H1 (cell line): Measurements from ENCODE around the gene FAM53B. TPM values are rescaled to one million over a fixed set of nuclear protein-coding genes. Genes with fewer than 3 reads are reported as not detected.

Experiments used
- CTCF ChIA-PET: fragments of 300-600 bp; sonication (Branson Sonifier 250); formaldehyde crosslinking; loops from one replicate; lab custom pipeline; 2021; ENCODE audit not compliant: partially characterized antibody; lab: Charles Lee
- POLR2A ChIA-PET: fragments of 300-600 bp; sonication (Branson Sonifier 250); formaldehyde crosslinking; loops from one replicate; lab custom pipeline; 2021; ENCODE audit warnings: inconsistent platforms; ENCODE audit not compliant: partially characterized antibody; lab: Charles Lee
- DNase-seq, 2 experiments: peaks; one replicate each; pipeline versions ENCODE4 v3.0.0 to v3.0.0-alpha.2; 2010 to 2022; ENCODE audit warnings: low spot score in 2 of 2, low read depth in 1 of 2, mixed read lengths in 1 of 2
- FAIRE-seq: peaks from 2 replicates; lab custom pipeline; 2011; peaks lifted over from hg19 to GRCh38; lab: Jason Lieb, UNC
- H2AFZ ChIP-seq: 2 replicates; pipeline ENCODE4 v1.8.1; 2012; ENCODE audit warnings: low read length, inconsistent platforms
- H2AK5ac ChIP-seq: 2 replicates; pipeline ENCODE4 v1.6.1; 2013; ENCODE audit warnings: low read depth, low read length
- H2BK120ac ChIP-seq: replicated peaks from 2 replicates; pipeline ENCODE3; 2013; ENCODE audit warnings: low read depth, low read length, inconsistent platforms
- H2BK12ac ChIP-seq: 2 replicates; pipeline ENCODE4 v1.6.1; 2013; ENCODE audit warnings: low read depth, low read length
- H2BK15ac ChIP-seq: 2 replicates; pipeline ENCODE4 v1.6.1; 2013; ENCODE audit warnings: low read length
- H2BK20ac ChIP-seq: 2 replicates; pipeline ENCODE4 v1.6.1; 2013; ENCODE audit warnings: low read length
- H2BK5ac ChIP-seq: 2 replicates; pipeline ENCODE4 v1.6.1; 2013; ENCODE audit warnings: low read depth, low read length
- H3K14ac ChIP-seq: 2 replicates; pipeline ENCODE4 v1.6.1; 2013; ENCODE audit warnings: inconsistent platforms; ENCODE audit not compliant: insufficient read length
- H3K18ac ChIP-seq: 2 replicates; pipeline ENCODE4 v1.6.1; 2013; ENCODE audit warnings: low read length; ENCODE audit errors: extremely low read depth
- H3K23ac ChIP-seq: 2 replicates; pipeline ENCODE4 v1.6.1; 2013; ENCODE audit warnings: inconsistent platforms; ENCODE audit not compliant: insufficient read length
- H3K23me2 ChIP-seq: 2 replicates; pipeline ENCODE4 v1.6.1; 2013; ENCODE audit warnings: low read depth, low read length
- H3K27ac ChIP-seq: 2 replicates; pipeline ENCODE4 v1.6.1; 2011; ENCODE audit warnings: low read depth, low read length, inconsistent platforms
- H3K27me3 ChIP-seq, 4 experiments: replicated peaks in 1 of 4; 1 replicate in 1 of 4; 2 replicates in 3 of 4; pipeline versions ENCODE4 v1.6.1 to v1.8.1; 2011 to 2013; ENCODE audit warnings: low read length in 3 of 4, mild to moderate bottlenecking in 3 of 4, inconsistent platforms in 2 of 4, mixed read lengths in 2 of 4, moderate library complexity in 1 of 4; ENCODE audit not compliant: control insufficient read depth in 3 of 4, insufficient read depth in 3 of 4; ENCODE audit errors: extremely low read depth in 1 of 4
- H3K36me3 ChIP-seq, 4 experiments: 2 replicates each; pipeline versions ENCODE4 v1.6.1 to v1.8.1; 2011 to 2013; ENCODE audit warnings: mild to moderate bottlenecking in 4 of 4, low read length in 3 of 4, moderate library complexity in 2 of 4, control low read depth in 1 of 4, inconsistent platforms in 1 of 4; ENCODE audit not compliant: insufficient read depth in 4 of 4, control insufficient read depth in 2 of 4
- H3K4ac ChIP-seq: replicated peaks from 2 replicates; pipeline ENCODE3; 2013; ENCODE audit warnings: low read length, low read depth, mixed read lengths, inconsistent platforms; ENCODE audit not compliant: insufficient read length
- H3K4me1 ChIP-seq, 4 experiments: replicated peaks in 1 of 4; 1 replicate in 1 of 4; 2 replicates in 3 of 4; pipeline versions ENCODE4 v1.6.1 to v1.8.1; 2011 to 2013; ENCODE audit warnings: low read length in 3 of 4, inconsistent platforms in 2 of 4, mixed read lengths in 1 of 4; ENCODE audit not compliant: insufficient read depth in 4 of 4, control insufficient read depth in 3 of 4
- H3K4me2 ChIP-seq, 2 experiments: 2 replicates each; pipeline versions ENCODE4 v1.6.1 to v1.8.1; 2011 to 2013; ENCODE audit warnings: low read depth in 2 of 2, low read length in 2 of 2, control low read depth in 1 of 2, inconsistent platforms in 1 of 2, mild to moderate bottlenecking in 1 of 2; ENCODE audit not compliant: insufficient read depth in 1 of 2
- H3K4me3 ChIP-seq, 4 experiments: fragments of 200-600, 300-600 bp in 1 of 4; sonication (generic), shearing (Covaris generic), sonication (Bioruptor Twin) in 1 of 4; 2 replicates each; pipeline versions ENCODE4 v1.5.1 to v1.8.1; 2011 to 2016; ENCODE audit warnings: low read length in 4 of 4, low read depth in 3 of 4, control low read depth in 2 of 4, inconsistent platforms in 2 of 4, mild to moderate bottlenecking in 2 of 4, mixed read lengths in 1 of 4, moderate library complexity in 1 of 4; ENCODE audit not compliant: insufficient read depth in 2 of 4; ENCODE audit errors: extremely low read depth in 1 of 4
- H3K56ac ChIP-seq: replicated peaks from 2 replicates; pipeline ENCODE3; 2013; ENCODE audit warnings: low read depth, mild to moderate bottlenecking, mixed read lengths, low read length, inconsistent platforms; ENCODE audit not compliant: insufficient read length
- H3K79me1 ChIP-seq: 2 replicates; pipeline ENCODE4 v1.6.1; 2013; ENCODE audit warnings: low read depth, low read length, control low read depth
- H3K79me2 ChIP-seq, 2 experiments: 2 replicates each; pipeline versions ENCODE4 v1.6.1 to v1.8.1; 2012 to 2013; ENCODE audit warnings: low read length in 2 of 2, mild to moderate bottlenecking in 2 of 2, inconsistent platforms in 1 of 2; ENCODE audit not compliant: insufficient read depth in 2 of 2, control insufficient read depth in 1 of 2
- H3K9ac ChIP-seq, 4 experiments: replicated peaks in 1 of 4; 1 replicate in 1 of 4; 2 replicates in 3 of 4; pipeline versions ENCODE4 v1.6.1 to v1.8.1; 2011 to 2013; ENCODE audit warnings: low read depth in 3 of 4, low read length in 3 of 4, control low read depth in 2 of 4, mild to moderate bottlenecking in 2 of 4, moderate library complexity in 2 of 4, inconsistent platforms in 1 of 4; ENCODE audit errors: extremely low read depth in 1 of 4
- H3K9me3 ChIP-seq, 2 experiments: 2 replicates each; pipeline versions ENCODE4 v1.6.1 to v1.8.1; 2012 to 2013; ENCODE audit warnings: mild to moderate bottlenecking in 2 of 2, moderate library complexity in 2 of 2, control low read depth in 1 of 2, inconsistent platforms in 1 of 2, low read depth in 1 of 2, low read length in 1 of 2, mixed read lengths in 1 of 2; ENCODE audit not compliant: insufficient read depth in 2 of 2
- H4K20me1 ChIP-seq, 2 experiments: replicated peaks in 1 of 2; 2 replicates each; pipeline versions ENCODE3 to v1.8.1; 2011 to 2013; ENCODE audit warnings: inconsistent platforms in 2 of 2, low read length in 2 of 2, mild to moderate bottlenecking in 1 of 2; ENCODE audit not compliant: insufficient read depth in 2 of 2, control insufficient read depth in 1 of 2
- H4K5ac ChIP-seq: 2 replicates; pipeline ENCODE4 v1.6.1; 2013; ENCODE audit warnings: low read length, low read depth, mixed read lengths, inconsistent platforms; ENCODE audit not compliant: insufficient read length
- H4K8ac ChIP-seq: 2 replicates; pipeline ENCODE4 v1.8.0; 2013; ENCODE audit warnings: mild to moderate bottlenecking, moderate library complexity, low read length, inconsistent platforms; ENCODE audit not compliant: insufficient read depth; ENCODE audit errors: extremely low read depth
- H4K91ac ChIP-seq: replicated peaks from 2 replicates; pipeline ENCODE3; 2013; ENCODE audit warnings: low read length, mixed read lengths, inconsistent platforms; ENCODE audit not compliant: insufficient read length
- ATF2 ChIP-seq: IDR thresholded peaks from 2 replicates; pipeline ENCODE4 v1.6.1; 2012; ENCODE audit warnings: low read length, inconsistent platforms
- BCL11A ChIP-seq, 2 experiments: IDR thresholded peaks; one replicate each; pipeline ENCODE4 v1.6.1; 2011; ENCODE audit warnings: low read depth in 2 of 2, low read length in 2 of 2, mild to moderate bottlenecking in 2 of 2
- CHD1 ChIP-seq: IDR thresholded peaks from 2 replicates; pipeline ENCODE4 v1.6.1; 2012; ENCODE audit warnings: low read depth, low read length, improper control_type of control experiment
- FOSL1 ChIP-seq: IDR thresholded peaks from 2 replicates; pipeline ENCODE4 v1.6.1; 2011; ENCODE audit warnings: mild to moderate bottlenecking, low read depth, low read length, moderate library complexity; ENCODE audit not compliant: insufficient read depth
- JUND ChIP-seq: IDR thresholded peaks from 2 replicates; pipeline ENCODE4 v1.6.1; 2011; ENCODE audit warnings: mild to moderate bottlenecking, improper control_type of control experiment, low read length
- KDM1A ChIP-seq: fragments of 200-600, 300-600 bp; sonication (generic); IDR thresholded peaks from 2 replicates; pipeline ENCODE4 v1.7.1; 2016; ENCODE audit warnings: mild to moderate bottlenecking, low read length, borderline replicate concordance
- NANOG ChIP-seq: IDR thresholded peaks from 2 replicates; pipeline ENCODE4 v1.6.1; 2011; ENCODE audit warnings: low read length, low read depth, mild to moderate bottlenecking, inconsistent platforms; ENCODE audit not compliant: insufficient read depth, poor library complexity, severe bottlenecking
- RNF2 ChIP-seq: fragments of 200-900, 300-1000 bp; sonication (generic); IDR thresholded peaks from 2 replicates; pipeline ENCODE4 v1.7.1; 2016; ENCODE audit warnings: borderline replicate concordance, low read depth, mild to moderate bottlenecking, antibody characterized with exemption, low read length; ENCODE audit not compliant: poor library complexity, severe bottlenecking; ENCODE audit errors: missing control alignments
- SIX5 ChIP-seq: IDR thresholded peaks from 2 replicates; pipeline ENCODE4 v1.6.1; 2011; ENCODE audit warnings: mild to moderate bottlenecking, low read depth, low read length
- SP1 ChIP-seq: IDR thresholded peaks from 2 replicates; pipeline ENCODE4 v1.6.1; 2011; ENCODE audit warnings: low read depth, low read length
- SRF ChIP-seq: IDR thresholded peaks from 2 replicates; pipeline ENCODE4 v1.6.1; 2011; ENCODE audit warnings: mild to moderate bottlenecking, low read depth, low read length, moderate library complexity
- WGBS, 2 experiments: shearing (Covaris generic) in 1 of 2; methylation state at CpG; one replicate each; pipeline versions ENCODE4 v1.1.6 to v1.1.7; 2013 to 2015; ENCODE audit warnings: low lambda C conversion rate in 2 of 2, mixed read lengths in 2 of 2, inconsistent platforms in 1 of 2, low coverage in 1 of 2, missing lambda C conversion rate in 1 of 2; ENCODE audit not compliant: insufficient replicate concordance in 2 of 2, insufficient coverage in 1 of 2, insufficient read length in 1 of 2; ENCODE audit errors: extremely low coverage in 1 of 2, missing lambda C conversion rate in 1 of 2; 5-methylcytosine and 5-hydroxymethylcytosine counted together
- polyA plus RNA-seq, 7 experiments: library from polyadenylated mRNA; depleted of rRNA in 3 of 7; stranded (reverse) in 5 of 7; unstranded in 2 of 7; fragments of >200 nt in 5 of 7; fragments of 200-250 nt in 2 of 7; gene quantifications; 1 replicate in 5 of 7; 2 replicates in 1 of 7; 4 replicates in 1 of 7; pipeline versions ENCODE4 v1.2.1 to v1.2.3, GENCODE V29; 2011 to 2013; ENCODE audit warnings: missing spikeins in 2 of 7, mixed read lengths in 2 of 7
- total RNA-seq: library from RNA; stranded (reverse); fragmentation: NEBNext Ultra II Directional; extraction: Animal tissue kit (Norgen Biotek cat#: 25700); gene quantifications from 2 replicates; pipeline ENCODE4 v1.2.1, GENCODE V29; 2021

Gene FAM53B
- total and polyA plus RNA-seq, 2 of the 8 experiments (the other 6 are each of a cell fraction or from before 2014, with no cell fraction given) = 5.3 to 14.4 TPM

- DNase-seq (no peak), FAIRE-seq (no peak)
- H3K4me1 ChIP-seq = peaks cover 8 to 19% (median 11%) of the 10 kb centered on the region in 4 experiments
- H3K23me2 ChIP-seq = no peaks in the 10 kb centered on the region
- H3K9me3 ChIP-seq = no peaks in the 10 kb centered on the region
- no peak overlapping the region for H2BK20ac ChIP-seq
- H4K20me1 ChIP-seq = peaks cover 6 to 30% of the 10 kb centered on the region in 2 experiments
- H4K5ac ChIP-seq = no peak overlapping the region
- no peak overlapping the region for H2BK15ac ChIP-seq
- H3K36me3 ChIP-seq = no peaks in the 10 kb centered on the region
- no peak overlapping the region for H3K9ac ChIP-seq
- H3K27me3 ChIP-seq = no peaks in the 10 kb centered on the region; a peak in 1 of 7 replicates
- H3K79me2 ChIP-seq = peaks cover 0 to 14% of the 10 kb centered on the region in 2 experiments; a peak in 1 of 4 replicates
- H3K23ac ChIP-seq = no peak overlapping the region
- no peak overlapping the region for H3K14ac ChIP-seq
- 90% methylated on average over 14 of the region's 14 CpGs; no CpG with 5 or more reads in 1 of the 2 experiments for WGBS, 2 experiments
- H2BK120ac ChIP-seq = no peak overlapping the region
- H3K4me3 ChIP-seq = no peak overlapping the region
- H3K27ac ChIP-seq = no peak overlapping the region
- no peak overlapping the region for H2BK5ac ChIP-seq
- peaks cover 12% of the 10 kb centered on the region for H3K79me1 ChIP-seq
- no peak overlapping the region for H2AK5ac ChIP-seq
- no peak overlapping the region for H2BK12ac ChIP-seq
- ChIA-PET POLR2A (no interaction called here), CTCF (interaction anchor here (0.5 to 10.3 kb wide), 8 partner anchors 8 to 167 kb away, joined by 3 to 86 read pairs (median 5); no protein-coding TSS in a partner anchor)
- no peak overlapping the region for H2AFZ ChIP-seq
- H3K4ac ChIP-seq = no peak overlapping the region
- H3K4me2 ChIP-seq = no peak overlapping the region
- peak overlapping the region; percentile 5; the same call in 1 of the 2 replicates for H4K8ac ChIP-seq
- H3K56ac ChIP-seq = no peak overlapping the region
- no peak overlapping the region for H3K18ac ChIP-seq
- no peak overlapping the region for H4K91ac ChIP-seq
- TF ChIP-seq JUND (no peak), SIX5 (no peak), RNF2 (no peak), KDM1A (no peak), SRF (no peak), FOSL1 (no peak), CHD1 (no peak), SP1 (no peak), NANOG (no peak), ATF2 (no peak), BCL11A (IDR thresholded peaks at IDR 0.05; ENCODE audit: low read depth in 2 of 2, low read length in 2 of 2) (no peak)
These were observed 11.1 kb downstream of the FAM53B start for GRCh38 chr10:124732931-124733570.
